ENCODE measurements around the gene PEX1. TPM values are rescaled to one million over a fixed set of nuclear protein-coding genes. Genes with fewer than 3 reads are reported as not detected.
"Not testable (repeated sequence)": the region's sequence is repeated elsewhere in the genome, so short reads cannot be mapped to it uniquely, and the experiment has no call there.

Gene PEX1
- total RNA-seq (10 to 100 TPM; 41.5 to 43.4 TPM), polyA plus RNA-seq (10 to 100 TPM in 1 of 3 donors, 1 to 10 TPM in 2; 7.9 to 10.1 (median 9.7) TPM), total RNA-seq (74.0 to 183 (median 84.6) reads per million in 6 experiments)

DNA sequence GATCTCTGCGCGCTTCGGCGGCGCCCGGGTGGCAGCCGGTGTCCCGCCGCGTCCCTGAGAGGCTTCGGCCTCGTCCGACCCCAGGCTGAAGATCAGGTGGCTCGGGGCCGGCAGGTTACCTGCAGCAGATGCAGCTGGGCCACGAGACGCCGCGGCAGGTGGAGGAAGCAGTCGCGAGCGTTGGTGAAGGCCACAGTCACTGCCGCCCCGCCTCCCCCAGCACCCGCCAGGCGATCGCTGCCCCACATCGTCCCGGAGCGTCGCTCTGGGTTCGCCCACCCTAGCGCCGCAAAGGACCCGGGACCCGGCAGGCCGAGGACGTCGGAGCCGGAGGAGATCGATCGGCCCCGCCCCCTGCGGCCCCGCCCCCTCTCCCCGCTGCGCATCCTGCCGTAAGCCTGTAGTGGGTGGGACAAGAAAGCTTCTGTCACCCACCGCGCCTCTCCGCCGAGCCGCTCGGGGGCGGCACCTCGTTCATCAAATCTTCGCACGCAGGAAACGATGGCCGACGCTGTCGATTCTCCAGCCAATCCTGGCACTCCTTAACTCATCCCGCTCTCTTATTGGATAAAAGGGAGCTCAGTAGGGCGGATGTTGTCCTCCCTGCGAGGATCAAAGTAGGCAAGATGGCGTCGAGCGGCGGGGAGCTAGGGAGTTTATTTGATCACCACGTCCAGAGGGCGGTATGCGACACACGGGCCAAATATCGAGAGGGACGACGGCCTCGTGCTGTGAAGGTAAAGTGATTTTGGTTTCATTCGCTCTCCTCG is at the start of gene PEX1, which contains the start of gene RBM48:
Gene PEX1 (minus strand): TSS at position 333 of the 770 bp plus-strand sequence. CDS start 85 bp downstream, at position 248.
Gene RBM48 (plus strand): TSS at position 608 of the 770 bp plus-strand sequence. CDS start 19 bp downstream, at position 627.
- peak within 1 kb of the TSS; percentile 81 to 96 (median 94) for H3K4me3 Mint-ChIP-seq
- H3K36me3 Mint-ChIP-seq: peaks cover 5 to 36% (median 8%) of the 10 kb centered on the region in 3 donors
- ATAC-seq (peak; percentile 88 to 90), DNase-seq (peak; percentile 88 to 98 (median 96))
- no peaks in the 10 kb centered on the region for H3K27me3 Mint-ChIP-seq
- no peaks in the 10 kb centered on the region for H3K9me3 Mint-ChIP-seq
- POLR2A ChIA-PET: interaction anchor here (0.6 to 2.0 kb wide), 17 partner anchors 11 to 704 kb away, joined by 3 to 27 read pairs (median 6); partner anchors contain the start of genes AKAP9, ANKIB1, CDK6 and FAM133B
- peaks cover 21 to 50% (median 36%) of the 10 kb centered on the region in 4 donors for H3K4me1 Mint-ChIP-seq
- H3K27ac Mint-ChIP-seq: peak within 1 kb of the TSS; percentile 94 to 99 (median 98)

DNA sequence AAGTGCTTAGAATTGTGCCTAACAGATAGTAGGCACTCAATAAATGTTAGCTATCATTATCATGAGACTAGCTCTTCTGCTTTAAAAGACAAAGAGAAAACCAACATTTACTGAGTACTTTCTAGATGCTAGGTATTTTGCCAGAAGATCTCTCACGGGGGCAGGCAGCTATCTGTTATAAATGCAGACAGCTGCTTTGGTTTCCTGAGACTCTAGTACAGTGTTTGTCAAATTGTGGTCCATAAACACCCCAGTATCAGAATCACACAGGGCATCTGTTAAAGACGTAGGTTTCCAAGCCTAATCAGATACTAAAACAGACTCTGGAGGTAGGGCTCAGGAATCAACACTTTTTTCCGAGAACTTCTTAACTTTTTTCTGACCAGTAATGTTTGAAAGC is 48.0 kb upstream of the PEX1 start:
- ATAC-seq (no peak), DNase-seq (no peak)
- Mint-ChIP-seq H3K4me1 (peaks cover 0 to 10% (median 4%) of the 10 kb centered on the region in 4 donors), H3K4me3 (no peak overlapping the region), H3K27me3 (no peaks in the 10 kb centered on the region), H3K9me3 (no peaks in the 10 kb centered on the region), H3K27ac (no peak overlapping the region), H3K36me3 (peaks cover 6 to 80% (median 7%) of the 10 kb centered on the region in 3 donors)
- POLR2A ChIA-PET: no interaction called here

DNA sequence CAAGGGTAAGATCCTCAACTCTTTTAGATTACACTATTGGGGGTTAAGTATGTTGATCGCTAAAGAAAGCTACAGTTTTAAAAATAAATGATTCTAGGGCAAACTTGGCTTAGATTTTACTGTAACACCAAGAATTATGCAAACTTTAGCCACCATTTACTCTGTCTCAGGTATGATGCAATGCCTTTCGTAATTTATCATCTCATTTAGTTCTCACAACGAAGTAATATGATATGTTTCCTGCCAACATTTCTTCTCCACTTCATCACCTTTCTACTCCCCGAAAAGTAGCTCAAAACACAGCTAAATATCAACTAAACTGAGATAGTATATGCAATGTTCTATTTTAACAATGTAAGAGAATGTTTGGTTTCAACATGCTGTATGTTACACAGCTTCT is 40.8 kb upstream of the PEX1 start:
- Mint-ChIP-seq H3K27ac (peak overlapping the region in 1 of 10 donors; percentile 43), H3K9me3 (no peaks in the 10 kb centered on the region)

DNA sequence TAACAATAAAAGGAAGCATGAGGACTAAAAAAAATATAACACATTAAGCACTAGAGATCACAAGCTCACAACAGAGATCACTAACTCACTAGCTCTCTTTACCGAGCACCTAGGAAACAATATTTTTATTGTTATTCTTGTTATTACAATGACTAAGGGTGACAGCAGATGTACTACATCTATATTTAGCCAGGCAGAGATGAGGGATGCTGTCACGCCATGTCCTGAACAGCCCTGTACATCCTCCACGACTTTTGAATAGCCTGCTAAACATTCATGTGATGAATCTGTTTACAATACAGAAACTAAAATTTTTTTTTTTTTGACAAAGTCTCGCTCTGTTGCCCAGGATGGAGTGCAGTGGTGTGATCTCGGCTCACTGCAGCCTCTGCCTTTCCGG is 39.1 kb upstream of the PEX1 start:
- Mint-ChIP-seq H3K27me3 (no peaks in the 10 kb centered on the region), H3K4me1 (peaks cover 0 to 4% (median 0%) of the 10 kb centered on the region in 4 donors), H3K9me3 (no peaks in the 10 kb centered on the region), H3K36me3 (peaks cover 0 to 90% (median 9%) of the 10 kb centered on the region in 3 donors), H3K27ac (peak overlapping the region in 1 of 10 donors; percentile 8), H3K4me3 (no peak overlapping the region)
- ATAC-seq: no peak
- POLR2A ChIA-PET: interaction anchor here (0.8 kb wide), 1 partner anchor 22 kb away, joined by 3 read pairs; the partner anchor contains the start of gene FAM133B
- no peak for DNase-seq

More for the DNA sequence above, 40.8 kb upstream of the PEX1 start:
- Mint-ChIP-seq H3K4me1 (peaks cover 0 to 2% (median under 1%) of the 10 kb centered on the region in 4 donors), H3K27me3 (no peaks in the 10 kb centered on the region), H3K36me3 (peaks cover 0 to 83% (median 9%) of the 10 kb centered on the region in 3 donors), H3K4me3 (no peak overlapping the region)
- POLR2A ChIA-PET: no interaction called here
- DNase-seq (no peak), ATAC-seq (no peak)

DNA sequence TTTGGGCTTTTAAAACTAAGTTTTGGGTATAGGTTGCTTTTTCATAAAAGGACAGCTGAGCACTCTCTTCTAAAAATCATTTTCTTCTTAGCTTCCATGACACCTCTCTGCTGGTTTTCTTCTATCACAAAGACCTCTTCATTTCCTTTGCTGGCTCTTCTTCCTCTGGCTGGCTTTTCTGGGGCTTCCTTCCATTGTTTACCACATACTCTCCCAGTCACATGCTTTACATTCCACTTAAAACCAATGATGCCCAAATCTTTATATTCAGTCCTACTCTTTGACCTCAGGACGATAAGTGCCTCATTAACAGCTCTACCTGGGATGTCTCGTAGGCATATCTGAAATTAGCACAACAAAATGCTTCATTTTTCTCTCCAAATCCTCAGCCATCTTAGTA is 35.0 kb upstream of the PEX1 start:
- Mint-ChIP-seq H3K27me3 (no peaks in the 10 kb centered on the region), H3K9me3 (no peaks in the 10 kb centered on the region), H3K27ac (peak overlapping the region in 8 of 10 donors; percentile 5 to 58 (median 18)), H3K4me1 (peaks cover 0 to 2% (median 0%) of the 10 kb centered on the region in 4 donors), H3K36me3 (peaks cover 0 to 79% (median 12%) of the 10 kb centered on the region in 3 donors), H3K4me3 (no peak overlapping the region)
- POLR2A ChIA-PET: interaction anchor here (0.5 kb wide), 1 partner anchor 31 kb away, joined by 4 read pairs; no protein-coding TSS in a partner anchor
- DNase-seq (no peak), ATAC-seq (no peak)

DNA sequence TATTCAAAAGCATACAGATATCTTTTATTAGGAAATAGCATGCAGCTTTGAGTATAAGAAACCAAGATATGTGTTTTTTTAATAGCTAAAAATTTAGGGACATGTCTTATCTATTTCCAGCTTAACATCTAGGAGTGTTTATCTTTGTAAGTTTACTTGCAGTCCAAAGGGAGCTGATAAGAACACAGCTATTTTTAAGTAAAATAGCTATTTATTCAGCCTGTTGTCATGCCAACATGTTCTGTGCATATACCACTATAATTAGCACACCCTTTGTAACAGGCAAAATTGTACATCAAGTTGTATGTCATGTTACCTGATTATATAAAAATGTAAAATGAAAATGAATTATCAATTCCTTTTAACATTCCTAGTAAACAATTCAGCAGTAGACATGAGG is 32.3 kb upstream of the PEX1 start:
- Mint-ChIP-seq H3K9me3 (no peaks in the 10 kb centered on the region), H3K27ac (no peak overlapping the region), H3K36me3 (peaks cover 0 to 61% (median 6%) of the 10 kb centered on the region in 3 donors), H3K4me1 (peaks cover 0 to 2% (median 0%) of the 10 kb centered on the region in 4 donors), H3K27me3 (no peaks in the 10 kb centered on the region), H3K4me3 (no peak overlapping the region)
- DNase-seq (no peak), ATAC-seq (no peak)
- POLR2A ChIA-PET: interaction anchor here (0.9 kb wide), 1 partner anchor 32 kb away, joined by 3 read pairs; the partner anchor contains the start of genes PEX1 and RBM48

DNA sequence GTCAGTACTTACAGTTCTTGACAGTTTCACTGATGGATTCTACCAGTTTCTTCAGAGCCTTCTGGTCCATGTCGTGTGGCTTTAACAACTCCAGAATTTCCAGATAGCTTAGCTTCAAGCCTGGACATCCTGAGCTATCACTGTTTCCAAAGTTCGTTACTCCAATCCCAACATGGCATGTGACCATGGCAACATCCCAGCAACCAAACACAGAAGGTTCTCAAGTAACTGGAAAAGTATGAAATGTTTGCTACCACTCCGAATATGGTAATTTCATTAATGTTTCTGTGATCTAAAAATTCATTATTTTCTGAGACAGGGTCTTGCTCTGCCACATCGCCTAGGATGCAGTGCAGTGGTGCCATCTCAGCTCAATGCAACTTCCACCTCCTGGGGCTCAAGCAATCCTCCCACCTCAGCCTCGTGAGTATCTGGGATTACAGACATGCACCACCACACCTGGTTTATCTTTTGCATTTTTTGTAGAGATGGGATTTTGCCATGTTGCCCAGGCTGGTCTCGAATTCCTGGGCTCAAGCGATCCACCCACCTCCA is 29.6 kb upstream of the PEX1 start:
- Mint-ChIP-seq H3K4me3 (no peak overlapping the region), H3K9me3 (no peaks in the 10 kb centered on the region), H3K27me3 (no peaks in the 10 kb centered on the region), H3K27ac (peak overlapping the region in 3 of 10 donors; percentile 71 to 86 (median 80)), H3K4me1 (peaks cover 0 to 1% (median 0%) of the 10 kb centered on the region in 4 donors), H3K36me3 (peaks cover 0 to 34% (median 3%) of the 10 kb centered on the region in 3 donors)
- ATAC-seq (no peak), DNase-seq (no peak)
- POLR2A ChIA-PET: no interaction called here

DNA sequence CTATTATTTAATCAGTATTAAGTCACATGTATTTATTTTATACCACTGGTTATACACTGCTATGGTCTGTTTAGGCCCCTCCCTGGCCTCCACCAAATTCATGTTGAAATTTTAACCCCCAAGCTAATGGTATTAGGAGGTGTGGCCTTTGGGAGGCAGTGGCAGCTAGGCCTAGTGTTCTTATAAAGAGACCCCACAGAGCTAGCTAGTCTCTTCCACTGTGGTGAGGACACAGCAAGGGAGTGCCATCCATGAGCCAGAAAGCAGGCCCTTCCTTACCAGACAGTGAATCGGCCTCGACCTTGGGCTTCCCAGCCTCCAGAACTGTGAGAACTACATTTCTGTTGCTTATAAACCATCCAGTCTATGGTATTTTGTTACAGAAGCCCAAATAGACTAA is 28.9 kb upstream of the PEX1 start:
- Mint-ChIP-seq H3K4me1 (peaks cover 0 to 1% (median 0%) of the 10 kb centered on the region in 4 donors), H3K9me3 (no peaks in the 10 kb centered on the region), H3K36me3 (peaks cover 0 to 29% (median 2%) of the 10 kb centered on the region in 3 donors), H3K4me3 (no peak overlapping the region), H3K27me3 (no peaks in the 10 kb centered on the region), H3K27ac (peak overlapping the region in 3 of 10 donors; percentile 21 to 86 (median 29))
- DNase-seq (no peak), ATAC-seq (no peak)
- POLR2A ChIA-PET: interaction anchor here (0.7 kb wide), 1 partner anchor 1460 kb away, joined by 3 read pairs; no protein-coding TSS in a partner anchor

DNA sequence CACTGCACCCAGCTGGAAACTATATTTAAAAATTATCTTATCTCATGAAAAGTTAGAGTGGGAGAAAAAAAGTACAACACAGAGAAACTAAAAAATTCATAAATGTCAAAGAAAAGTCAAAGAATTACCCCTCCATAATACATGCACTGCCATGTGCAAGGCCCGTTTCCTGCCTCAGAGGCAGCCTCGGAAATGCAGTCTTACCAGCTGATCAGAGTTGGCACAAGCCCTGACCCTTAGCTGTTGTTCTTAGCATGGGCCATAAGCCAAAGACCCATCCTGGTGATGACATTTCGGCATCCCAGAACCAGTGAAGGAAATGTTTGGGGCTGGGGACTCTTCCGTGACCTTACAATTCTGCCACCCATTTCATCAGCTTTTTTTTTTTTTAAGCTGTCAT is 21.9 kb upstream of the PEX1 start:
- no peaks in the 10 kb centered on the region for H3K9me3 Mint-ChIP-seq
- H3K36me3 Mint-ChIP-seq: no peaks in the 10 kb centered on the region
- no peak for ATAC-seq
- H3K4me1 Mint-ChIP-seq: peaks cover 0 to 1% (median 0%) of the 10 kb centered on the region in 4 donors
- POLR2A ChIA-PET: no interaction called here
- DNase-seq: no peak
- H3K27me3 Mint-ChIP-seq: peaks cover 0 to 5% (median 2%) of the 10 kb centered on the region in 5 donors
- no peak overlapping the region for H3K4me3 Mint-ChIP-seq
- H3K27ac Mint-ChIP-seq: no peak overlapping the region

DNA sequence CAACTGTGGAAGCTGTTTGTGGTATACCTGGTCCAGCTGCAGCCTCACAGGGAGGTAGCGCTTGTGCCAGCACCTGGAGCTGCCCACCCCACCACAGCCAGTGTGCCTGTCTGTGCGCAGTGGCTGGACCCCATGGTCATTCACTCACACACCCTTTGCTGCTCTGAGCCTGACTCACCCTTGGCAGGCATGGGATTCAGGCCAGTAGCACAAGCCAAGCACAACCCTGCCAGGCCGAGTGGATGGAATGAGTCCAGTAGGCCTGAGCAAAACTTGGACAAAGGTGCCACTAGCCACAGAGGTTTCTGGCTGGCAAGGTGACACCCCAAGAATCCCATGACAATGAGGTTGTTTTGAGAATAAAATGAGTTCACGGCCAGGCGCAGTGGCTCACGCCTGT is 19.3 kb upstream of the PEX1 start:
- no peaks in the 10 kb centered on the region for H3K36me3 Mint-ChIP-seq
- POLR2A ChIA-PET: no interaction called here
- H3K27me3 Mint-ChIP-seq: peaks cover 0 to 5% (median 2%) of the 10 kb centered on the region in 5 donors
- H3K4me3 Mint-ChIP-seq: no peak overlapping the region
- ATAC-seq: no peak
- no peaks in the 10 kb centered on the region for H3K9me3 Mint-ChIP-seq
- no peak for DNase-seq
- no peaks in the 10 kb centered on the region for H3K4me1 Mint-ChIP-seq
- H3K27ac Mint-ChIP-seq: no peak overlapping the region

DNA sequence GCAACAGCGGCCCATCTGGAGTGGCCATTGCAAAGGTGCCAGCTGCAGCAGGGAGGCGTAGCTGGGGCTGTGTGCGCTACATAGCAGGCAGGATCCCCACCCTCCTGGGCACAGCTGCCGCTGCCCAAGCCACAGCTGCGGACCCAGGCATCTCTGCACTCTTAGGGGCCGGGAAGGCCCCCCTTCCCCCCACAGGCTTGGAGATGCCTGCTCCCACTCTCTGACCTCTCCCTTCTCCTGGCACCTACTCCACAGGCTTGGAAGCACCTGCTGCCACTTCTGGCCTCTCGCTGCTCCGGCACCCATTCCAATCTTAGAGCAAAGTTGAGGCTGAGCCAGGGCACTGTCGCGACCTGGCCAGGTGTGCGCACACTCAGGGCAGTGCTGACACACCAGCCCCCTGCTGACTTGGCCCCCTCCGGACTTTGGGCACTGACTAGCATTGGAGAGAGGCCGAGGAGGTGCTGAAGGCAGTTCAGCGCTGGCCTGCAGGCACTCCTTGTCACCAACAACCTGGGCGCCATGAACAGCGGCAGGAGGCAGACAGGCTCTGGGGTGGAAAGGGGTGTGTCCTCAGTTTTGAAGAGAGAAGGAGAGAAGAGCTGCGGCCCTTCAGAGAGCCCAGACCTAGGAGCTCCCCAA is 18.7 kb upstream of the PEX1 start:
- H3K27ac Mint-ChIP-seq: no peak overlapping the region
- ATAC-seq (no peak), DNase-seq (no peak)
- no peaks in the 10 kb centered on the region for H3K4me1 Mint-ChIP-seq
- peaks cover 0 to 5% (median 2%) of the 10 kb centered on the region in 5 donors for H3K27me3 Mint-ChIP-seq
- H3K4me3 Mint-ChIP-seq: no peak overlapping the region
- peaks cover 0 to under 1% (median 0%) of the 10 kb centered on the region in 9 donors for H3K9me3 Mint-ChIP-seq
- POLR2A ChIA-PET: no interaction called here
- no peaks in the 10 kb centered on the region for H3K36me3 Mint-ChIP-seq

DNA sequence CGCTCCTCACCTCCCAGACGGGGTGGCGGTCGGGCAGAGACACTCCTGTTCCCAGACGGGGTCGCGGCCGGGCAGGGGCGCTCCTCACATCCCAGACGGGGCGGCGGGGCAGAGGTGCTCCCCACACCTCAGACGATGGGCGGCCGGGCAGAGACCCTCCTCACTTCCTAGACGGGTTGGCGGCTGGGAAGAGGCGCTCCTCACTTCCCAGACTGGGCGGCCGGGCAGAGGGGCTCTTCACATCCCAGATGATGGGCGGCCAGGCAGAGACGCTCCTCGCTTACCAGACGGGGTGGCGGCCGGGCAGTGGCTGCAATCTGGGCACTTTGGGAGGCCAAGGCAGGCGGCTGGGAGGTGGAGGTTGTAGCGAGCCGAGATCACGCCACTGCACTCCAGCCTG is 16.8 kb upstream of the PEX1 start:
- H3K27ac Mint-ChIP-seq, DNase-seq, H3K4me3 Mint-ChIP-seq, H3K4me1 Mint-ChIP-seq, H3K36me3 Mint-ChIP-seq, POLR2A ChIA-PET, ATAC-seq, H3K27me3 Mint-ChIP-seq, H3K9me3 Mint-ChIP-seq: not testable (repeated sequence)
